HG02938 (cell line): ENCODE results near the gene PGAM1.
"Not testable (repeated sequence)": the region's sequence is repeated elsewhere in the genome, so short reads cannot be mapped to it uniquely, and the experiment has no call there.

Source experiments
- ATAC-seq: cut with Tn5 transposase; IDR thresholded peaks from one replicate; pipeline ENCODE4 v1.9.1; 2021; ENCODE audit warnings: mild to moderate bottlenecking, moderate library complexity; ENCODE audit not compliant: unreplicated experiment

Gene PGAM1

DNA sequence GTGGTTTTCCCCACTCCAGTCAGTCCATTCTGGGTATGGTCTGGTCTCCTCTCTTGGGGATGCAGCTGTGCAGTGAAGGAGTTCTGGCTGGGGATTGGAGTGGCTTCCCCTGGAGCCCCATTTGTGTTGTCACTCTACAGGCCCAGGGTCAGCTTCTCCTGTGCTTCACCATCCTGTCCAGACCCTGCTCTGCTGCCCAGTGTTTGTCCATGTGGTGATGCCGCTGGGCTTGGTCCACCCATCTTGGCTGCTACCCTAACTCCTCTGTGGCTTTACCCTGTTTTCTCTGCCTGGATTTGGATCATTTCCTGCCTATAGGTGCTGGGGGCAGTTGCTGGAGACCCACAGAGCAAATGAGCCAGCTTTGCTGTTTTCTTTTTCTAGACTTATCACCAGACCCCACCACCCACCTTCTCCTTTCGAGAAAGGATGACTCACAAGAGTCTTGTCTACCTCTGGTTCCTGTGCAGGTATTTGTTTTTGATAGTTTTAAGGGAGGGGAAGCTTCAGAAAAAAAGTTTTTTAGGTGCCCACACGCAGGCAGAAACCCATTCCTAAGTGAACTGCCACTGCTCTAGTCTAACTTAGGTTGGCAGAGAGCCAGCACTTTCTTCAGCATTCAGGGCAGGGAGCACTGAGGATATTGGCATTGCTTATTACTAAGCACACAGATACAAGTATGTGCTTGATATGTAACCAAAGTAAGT, 28.5 kb downstream of the PGAM1 start:
- ATAC-seq: no peak

DNA sequence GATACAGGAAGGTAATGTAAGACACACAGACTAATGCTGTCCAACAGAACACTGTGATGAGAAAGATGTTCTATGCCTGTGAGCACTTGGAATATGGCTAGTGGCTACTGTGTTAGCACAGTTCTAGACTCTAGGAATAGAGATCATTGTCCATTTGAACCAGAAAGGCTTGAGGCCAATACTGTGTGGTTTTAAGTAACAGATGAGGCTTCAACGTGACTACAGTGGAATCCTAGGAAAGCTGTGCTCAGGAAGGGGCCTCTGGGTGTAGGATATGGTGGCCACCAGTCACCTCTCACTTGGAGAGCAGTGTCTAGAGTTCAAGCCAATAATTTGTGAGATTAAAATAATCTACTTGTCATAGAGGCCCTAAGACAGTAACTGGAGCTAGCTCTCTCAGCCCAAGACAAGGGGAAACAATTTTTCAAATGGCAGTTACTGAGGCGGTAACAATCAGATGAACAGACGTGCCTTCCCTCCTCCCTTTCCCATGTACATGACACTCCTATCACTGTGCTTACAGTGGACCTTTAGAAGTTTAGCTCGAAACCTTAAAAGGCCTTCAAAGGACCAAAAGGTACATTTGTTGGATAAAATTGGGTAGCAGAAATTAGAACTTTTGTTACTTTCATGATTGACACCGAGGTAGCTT, 30.2 kb downstream of the PGAM1 start:
- ATAC-seq: no peak

- ATAC-seq: no peak
These were observed 30.7 kb downstream of the PGAM1 start for GRCh38 chr10:97456686-97457065.

- ATAC-seq: no peak
These were observed 33.1 kb downstream of the PGAM1 start for GRCh38 chr10:97459111-97459510.

GRCh38 chr10:97459933-97460332, 33.9 kb downstream of the PGAM1 start:
- no peak for ATAC-seq

GRCh38 chr10:97462309-97462708, 36.3 kb downstream of the PGAM1 start:
- ATAC-seq: no peak

GRCh38 chr10:97463363-97464132, 37.6 kb downstream of the PGAM1 start:
- no peak for ATAC-seq

- ATAC-seq: no peak
These were observed 38.2 kb downstream of the PGAM1 start for GRCh38 chr10:97464226-97464625.

GRCh38 chr10:97465982-97466381, 40.0 kb downstream of the PGAM1 start:
- ATAC-seq: no peak

GRCh38 chr10:97466755-97467154, 40.8 kb downstream of the PGAM1 start:
- no peak for ATAC-seq

DNA sequence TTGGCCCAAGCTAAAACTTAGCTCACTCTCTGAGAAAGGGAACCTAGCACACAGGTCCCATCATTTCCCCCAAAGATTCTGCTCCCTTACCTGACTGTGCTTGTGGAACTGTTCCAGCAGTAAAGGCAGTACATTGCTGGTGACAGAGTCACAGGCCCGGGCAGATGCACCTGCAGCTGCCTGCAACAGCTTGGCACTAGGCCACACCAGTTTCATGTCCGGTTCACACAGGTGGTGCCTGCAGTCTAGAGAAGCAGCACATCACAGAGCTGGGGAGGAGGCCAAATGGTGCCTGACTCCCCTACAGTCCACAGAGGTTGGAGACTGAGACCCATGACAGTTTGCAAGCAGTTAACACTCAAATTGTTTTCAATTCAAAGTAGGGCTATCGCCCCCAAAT, 42.2 kb downstream of the PGAM1 start:
- no peak for ATAC-seq

DNA sequence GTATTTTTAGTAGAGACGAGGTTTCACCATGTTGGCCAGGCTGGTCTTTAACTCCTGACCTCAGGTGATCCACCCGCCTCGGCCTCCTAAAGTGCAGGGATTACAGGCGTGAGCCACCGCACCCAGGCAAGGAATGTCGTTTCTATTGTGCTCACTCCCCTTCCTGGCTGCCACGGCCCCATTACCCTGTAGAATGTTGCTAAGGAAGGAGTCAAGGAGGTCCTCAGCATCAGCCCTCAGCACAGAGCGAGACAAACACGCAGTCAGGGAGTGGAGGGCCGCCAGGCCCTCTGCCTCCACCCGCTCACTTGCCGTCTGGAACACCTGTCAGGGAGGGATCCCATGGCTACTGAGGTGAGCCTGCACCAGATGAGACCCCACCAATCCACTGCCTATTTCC, 42.8 kb downstream of the PGAM1 start:
- not testable (repeated sequence) for ATAC-seq

- ATAC-seq: no peak
These were observed 48.9 kb downstream of the PGAM1 start for GRCh38 chr10:97474918-97475317.

- no peak for ATAC-seq
These were observed 50.1 kb downstream of the PGAM1 start for GRCh38 chr10:97475936-97476594.

DNA sequence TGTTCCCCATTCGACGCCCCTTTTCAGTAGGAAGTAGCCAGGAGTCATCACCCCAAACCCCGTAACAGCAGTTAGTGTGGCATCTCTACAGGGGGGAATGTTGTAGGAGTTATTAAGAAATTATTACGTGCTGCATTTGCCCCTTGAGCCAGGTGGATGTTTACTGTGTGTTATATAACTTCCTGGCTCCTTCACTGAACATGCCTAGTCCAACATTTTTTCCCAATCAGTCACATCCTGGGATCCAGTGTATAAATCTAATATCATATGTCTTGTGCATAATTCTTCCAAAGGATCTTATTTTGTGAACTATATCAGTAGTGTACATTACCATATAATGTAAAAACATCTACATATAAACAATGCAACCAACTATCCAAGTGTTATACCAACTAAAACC, 53.4 kb downstream of the PGAM1 start:
- not testable (repeated sequence) for ATAC-seq

GRCh38 chr10:97479939-97480338, 53.9 kb downstream of the PGAM1 start:
- no peak for ATAC-seq

- ATAC-seq: no peak
These were observed 55.1 kb downstream of the PGAM1 start for GRCh38 chr10:97481071-97481470.

DNA sequence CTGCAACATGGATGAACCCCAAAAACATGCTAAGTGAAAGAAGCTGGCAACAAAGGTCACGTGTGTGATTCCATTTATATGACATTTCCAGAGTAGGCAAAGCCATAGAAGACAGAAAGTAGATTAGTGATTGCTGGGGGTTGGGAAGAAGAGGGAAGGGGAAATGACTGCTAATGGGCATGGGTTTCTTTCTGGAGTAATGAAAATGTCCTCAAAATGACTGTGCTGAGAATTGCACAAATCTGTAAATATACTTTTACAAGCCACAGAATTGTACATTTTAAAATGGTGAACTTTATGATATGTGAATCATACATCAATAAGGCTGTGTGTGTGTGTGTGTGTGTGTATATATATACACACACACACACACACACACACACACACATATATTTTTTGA, 56.4 kb downstream of the PGAM1 start:
- ATAC-seq: no peak
